GM18505 (cell line): ENCODE measurements around the gene BCAP31.
"Not testable (repeated sequence)": the region's sequence is repeated elsewhere in the genome, so short reads cannot be mapped to it uniquely, and the experiment has no call there.

Experiments used
- ATAC-seq: cut with Tn5 transposase; IDR thresholded peaks from one replicate; pipeline ENCODE4 v1.9.1; 2021; ENCODE audit not compliant: unreplicated experiment
- POLR2A ChIP-seq: IDR thresholded peaks from 4 replicates; pipeline ENCODE4 v1.6.1; 2011; ENCODE audit warnings: borderline replicate concordance; ENCODE audit not compliant: insufficient read depth, insufficient read length; ENCODE audit errors: extremely low read depth

The BCAP31 gene

GRCh38 chrX:153766871-153767673 lies 42.9 kb upstream of the BCAP31 start:
- TF ChIP-seq POLR2A: no peak
- ATAC-seq: no peak

- ATAC-seq: no peak
Measured at GRCh38 chrX:153766098-153766817, 42.1 kb upstream of the BCAP31 start.

DNA sequence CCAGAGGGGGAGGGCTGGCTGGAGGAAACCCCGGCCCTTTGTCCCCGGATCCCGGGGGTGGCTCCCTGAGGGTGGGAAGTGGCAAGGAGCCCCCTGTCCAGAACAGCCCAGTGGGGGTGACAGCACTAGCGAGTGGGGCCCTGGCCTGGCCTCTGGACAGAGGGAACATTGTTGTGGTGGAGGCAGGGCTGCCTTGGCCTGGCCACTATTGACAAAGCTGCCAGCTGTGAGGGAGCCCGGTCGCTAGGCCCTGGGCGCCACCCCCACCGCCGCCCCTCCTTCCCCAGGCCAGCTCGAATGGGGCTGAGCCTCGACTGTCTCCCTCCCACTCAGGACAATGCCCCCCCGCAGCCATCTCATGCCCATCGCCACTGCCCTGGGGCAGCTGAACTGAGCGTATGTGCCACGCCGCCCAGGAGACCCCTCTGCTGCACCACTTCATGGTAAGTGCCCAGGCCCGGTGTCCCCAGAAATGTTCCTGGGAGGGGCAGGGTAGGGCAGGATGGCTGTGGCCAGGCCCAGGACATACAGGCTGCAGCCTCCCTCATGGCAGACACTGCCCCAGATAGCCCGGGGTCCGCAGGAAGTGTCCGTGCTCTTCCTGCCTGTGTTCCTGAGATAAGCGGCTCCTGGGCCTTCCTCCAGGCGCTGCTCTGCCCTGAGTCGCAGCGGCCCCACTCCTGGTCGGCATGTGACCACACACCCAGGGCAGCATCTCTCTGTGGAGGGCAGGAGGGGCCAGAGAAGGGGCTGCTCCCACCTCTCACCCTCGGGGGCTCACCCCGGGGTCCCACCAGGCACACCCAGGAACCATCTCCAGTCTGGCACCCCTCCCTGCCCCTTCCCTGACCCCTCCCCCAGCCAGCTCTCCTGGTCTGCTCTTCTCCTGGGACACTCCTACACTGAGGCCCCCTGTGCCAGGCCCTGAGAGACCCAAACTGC lies 41.2 kb upstream of the BCAP31 start:
- no peak for TF ChIP-seq POLR2A
- ATAC-seq: no peak

More at GRCh38 chrX:153766098-153766817, 42.1 kb upstream of the BCAP31 start:
- no peak for TF ChIP-seq POLR2A

DNA sequence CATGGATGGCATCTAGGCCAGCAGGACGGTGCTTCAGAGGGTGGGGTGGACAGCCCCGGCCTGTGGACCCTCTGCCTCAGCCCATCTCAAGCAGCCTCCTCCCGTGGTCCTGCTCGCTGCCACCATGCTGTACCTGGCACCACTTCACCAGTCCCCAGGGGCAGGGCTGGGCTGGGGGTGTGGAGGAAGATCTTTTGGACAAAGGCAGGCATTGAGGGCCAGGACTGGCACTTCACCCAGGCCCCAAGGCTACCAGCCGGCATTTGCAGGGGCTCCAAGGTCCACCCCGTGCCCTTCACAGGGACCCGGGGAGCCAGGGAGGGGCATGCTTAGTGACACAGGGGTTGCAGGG lies 40.6 kb upstream of the BCAP31 start:
- no peak for ATAC-seq
- no peak for TF ChIP-seq POLR2A

DNA sequence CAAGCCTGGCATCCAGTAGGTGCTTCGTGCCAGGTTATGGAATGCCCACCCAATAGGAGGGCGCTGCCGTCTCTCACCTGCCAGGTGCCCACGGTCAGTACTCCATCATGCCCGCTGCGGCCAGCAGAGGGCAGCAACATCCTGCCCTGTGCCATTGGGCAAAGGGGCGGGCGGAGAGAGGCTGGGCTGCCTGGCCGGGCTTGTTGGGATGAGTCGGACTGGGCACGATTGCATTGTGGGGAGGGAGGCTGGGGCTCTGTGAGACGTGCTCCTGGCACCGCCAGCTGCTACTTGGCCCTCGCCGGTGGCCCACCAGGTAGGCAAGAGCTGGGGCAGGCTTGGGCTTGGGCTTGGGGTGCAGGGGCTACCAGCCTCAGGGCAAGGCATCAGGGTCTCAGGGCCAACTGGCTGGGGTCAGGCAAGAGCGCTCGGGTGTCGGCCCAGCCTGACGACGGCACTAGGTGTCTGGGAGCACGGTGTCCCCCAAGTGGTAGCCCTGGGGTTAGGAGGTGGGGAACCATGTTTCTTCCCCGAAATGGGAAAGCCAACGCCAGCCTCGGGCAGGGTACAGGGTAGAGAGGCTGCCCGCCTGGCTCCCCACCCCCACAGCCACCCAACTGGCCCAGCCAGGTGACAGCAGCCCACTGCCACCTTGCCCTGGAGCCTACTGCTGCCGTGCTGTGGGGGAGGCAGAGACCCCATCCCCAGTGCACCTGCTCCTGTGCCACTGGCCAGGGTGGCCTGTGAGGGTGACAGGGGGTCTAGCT lies 40.0 kb upstream of the BCAP31 start, which contains the start of gene PLXNB3:
Gene PLXNB3, plus strand, starts transcription at position 261 of the 767 bp plus-strand sequence. CDS start 1,287 bp downstream, outside the sequence.
- peak; percentile 76 for ATAC-seq
- no peak for TF ChIP-seq POLR2A

- TF ChIP-seq POLR2A: no peak
- ATAC-seq: no peak
Measured at GRCh38 chrX:153763298-153763932, 39.2 kb upstream of the BCAP31 start.

DNA sequence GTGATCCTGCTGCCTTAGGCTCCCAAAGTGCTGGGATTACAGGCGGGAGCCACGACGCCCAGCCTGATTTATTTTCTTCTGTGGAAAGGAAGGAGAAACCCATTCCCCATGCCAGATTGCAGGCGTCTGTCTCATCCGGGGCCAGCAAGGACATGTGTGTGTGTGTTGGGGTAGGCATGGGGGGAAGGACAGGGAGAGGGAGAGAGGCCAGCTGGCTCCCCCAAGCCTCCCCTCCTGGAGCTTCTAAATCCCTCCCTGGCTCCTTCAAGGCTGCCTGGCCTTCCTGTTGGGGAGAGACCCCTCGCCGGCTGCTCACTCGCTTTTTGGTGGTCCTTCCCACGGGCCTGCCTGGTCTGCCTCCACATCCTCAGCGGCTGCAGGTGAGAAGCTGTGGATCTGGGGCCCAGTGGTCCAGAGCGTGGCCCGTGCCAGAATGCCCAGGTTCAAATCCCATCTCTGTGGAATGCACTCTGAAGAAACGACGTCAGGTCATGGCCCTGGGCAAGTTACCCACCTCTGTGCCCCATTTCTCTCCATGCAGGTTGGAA lies 38.5 kb upstream of the BCAP31 start:
- no peak for TF ChIP-seq POLR2A
- ATAC-seq: no peak

- no peak for TF ChIP-seq POLR2A
- ATAC-seq: no peak
Measured at GRCh38 chrX:153761863-153762262, 37.7 kb upstream of the BCAP31 start.

DNA sequence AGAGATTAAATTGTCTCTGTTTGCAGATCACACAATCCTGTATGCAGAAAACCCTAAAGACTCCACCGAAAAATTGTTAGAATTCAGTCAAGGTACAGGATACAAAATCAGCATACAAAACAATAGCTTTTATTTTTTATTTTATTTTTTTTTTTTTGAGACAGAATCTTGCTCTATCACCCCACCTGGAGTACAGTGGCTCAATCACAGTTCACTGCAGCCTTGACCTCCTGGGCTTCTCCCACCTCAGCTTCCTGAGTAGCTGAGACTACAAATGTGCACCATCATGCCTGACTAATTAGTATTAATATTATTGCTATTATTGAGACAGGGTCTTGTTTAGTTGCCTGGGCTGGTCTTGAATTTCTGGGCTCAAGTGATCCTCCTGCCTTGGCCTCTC lies 30.9 kb upstream of the BCAP31 start:
- no peak for ATAC-seq
- no peak for TF ChIP-seq POLR2A

DNA sequence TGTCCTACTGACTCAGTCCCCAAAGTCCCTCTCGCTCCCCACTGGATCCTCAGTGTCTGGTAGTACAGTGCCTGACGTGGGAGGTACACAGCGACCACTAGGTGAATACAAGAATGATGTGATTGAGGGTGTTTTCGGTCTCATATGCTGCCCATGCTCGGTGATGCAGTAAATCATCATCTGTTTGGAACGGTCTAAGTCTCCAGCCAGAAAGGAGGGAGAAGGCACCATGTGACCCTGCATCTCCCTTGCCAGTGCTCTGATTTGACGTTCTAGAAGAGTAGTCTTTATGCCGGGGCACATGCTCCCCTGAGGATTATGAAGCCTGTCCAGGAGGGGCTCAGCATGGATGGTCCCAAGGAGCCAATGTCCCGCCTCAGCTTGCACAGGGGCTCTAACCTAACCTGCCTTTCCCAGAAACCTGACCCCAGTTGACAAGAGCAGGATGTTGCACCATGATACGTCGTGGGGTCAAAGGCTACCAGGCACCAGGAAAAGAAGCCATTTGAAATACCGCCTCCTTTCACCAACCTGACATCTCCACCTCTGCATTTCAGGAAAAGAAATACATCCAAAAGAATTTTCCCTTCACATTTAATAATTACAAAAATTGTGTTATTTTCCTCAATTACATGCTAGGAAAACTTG lies 26.1 kb upstream of the BCAP31 start:
- ATAC-seq: no peak
- no peak for TF ChIP-seq POLR2A

DNA sequence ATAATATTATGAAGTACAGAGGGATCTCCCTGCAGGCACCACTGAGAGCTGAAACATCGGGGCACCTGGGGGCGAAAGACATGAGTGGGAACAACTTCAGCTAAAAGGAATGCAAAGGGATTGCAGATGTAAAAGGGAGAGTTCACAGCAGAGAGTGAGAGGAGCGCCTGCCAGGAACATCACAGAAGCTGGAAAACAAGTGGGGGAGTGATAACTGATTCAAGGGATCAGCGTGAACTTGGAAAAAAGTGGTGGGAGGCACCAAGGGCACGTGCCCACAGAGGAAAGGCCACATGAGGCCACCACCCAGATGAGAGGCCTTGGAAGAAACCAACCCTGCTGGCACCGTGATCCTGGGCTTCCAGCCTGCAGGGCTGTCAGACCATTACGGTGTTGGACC lies 24.8 kb upstream of the BCAP31 start:
- ATAC-seq: not testable (repeated sequence)

- not testable (repeated sequence) for ATAC-seq
Measured at GRCh38 chrX:153746991-153747390, 22.8 kb upstream of the BCAP31 start.
